Bone marrow (tissue), 2 donors: ENCODE data around the gene CDH13.

Source experiments
- DNase-seq, 2 donors: peaks; one replicate each; lab custom pipeline; 2025; lab: John Stamatoyannopoulos, UW

The CDH13 gene

GRCh38 chr16:83248735-83249463, 622.1 kb downstream of the CDH13 start:
- no peak for DNase-seq

- DNase-seq = no peak
Observed at GRCh38 chr16:83253521-83253920, 626.8 kb downstream of the CDH13 start.

- DNase-seq = no peak
Observed at GRCh38 chr16:83258366-83258928, 631.7 kb downstream of the CDH13 start.

GRCh38 chr16:83266848-83267553, 640.2 kb downstream of the CDH13 start:
- DNase-seq = no peak

GRCh38 chr16:83268169-83268568, 641.4 kb downstream of the CDH13 start:
- DNase-seq = no peak

GRCh38 chr16:83269048-83269447, 642.3 kb downstream of the CDH13 start:
- no peak for DNase-seq

- DNase-seq = no peak
Observed at GRCh38 chr16:83269541-83269940, 642.8 kb downstream of the CDH13 start.

GRCh38 chr16:83270061-83270460, 643.3 kb downstream of the CDH13 start:
- no peak for DNase-seq

GRCh38 chr16:83270640-83271039, 643.9 kb downstream of the CDH13 start:
- DNase-seq = no peak

GRCh38 chr16:83271123-83271522, 644.4 kb downstream of the CDH13 start:
- DNase-seq = no peak

- DNase-seq = no peak
Observed at GRCh38 chr16:83271970-83272575, 645.3 kb downstream of the CDH13 start.

- no peak for DNase-seq
Observed at GRCh38 chr16:83272843-83273242, 646.1 kb downstream of the CDH13 start.

GRCh38 chr16:83273504-83274173, 646.9 kb downstream of the CDH13 start:
- DNase-seq = no peak

GRCh38 chr16:83279251-83279650, 652.5 kb downstream of the CDH13 start:
- DNase-seq = no peak

- no peak for DNase-seq
Observed at GRCh38 chr16:83285921-83286320, 659.2 kb downstream of the CDH13 start.

GRCh38 chr16:83296505-83296904, 669.7 kb downstream of the CDH13 start:
- DNase-seq = no peak

GRCh38 chr16:83298541-83298940, 671.8 kb downstream of the CDH13 start:
- DNase-seq = no peak

- no peak for DNase-seq
Observed at GRCh38 chr16:83300326-83300725, 673.6 kb downstream of the CDH13 start.

GRCh38 chr16:83301971-83302370, 675.2 kb downstream of the CDH13 start:
- DNase-seq = no peak

GRCh38 chr16:83302853-83303252, 676.1 kb downstream of the CDH13 start:
- DNase-seq = no peak

GRCh38 chr16:83305092-83305491, 678.3 kb downstream of the CDH13 start:
- DNase-seq = no peak

GRCh38 chr16:83306961-83307593, 680.3 kb downstream of the CDH13 start:
- DNase-seq = no peak
